ENCODE measurements around the gene FAM13A.

FAM13A gene

DNA sequence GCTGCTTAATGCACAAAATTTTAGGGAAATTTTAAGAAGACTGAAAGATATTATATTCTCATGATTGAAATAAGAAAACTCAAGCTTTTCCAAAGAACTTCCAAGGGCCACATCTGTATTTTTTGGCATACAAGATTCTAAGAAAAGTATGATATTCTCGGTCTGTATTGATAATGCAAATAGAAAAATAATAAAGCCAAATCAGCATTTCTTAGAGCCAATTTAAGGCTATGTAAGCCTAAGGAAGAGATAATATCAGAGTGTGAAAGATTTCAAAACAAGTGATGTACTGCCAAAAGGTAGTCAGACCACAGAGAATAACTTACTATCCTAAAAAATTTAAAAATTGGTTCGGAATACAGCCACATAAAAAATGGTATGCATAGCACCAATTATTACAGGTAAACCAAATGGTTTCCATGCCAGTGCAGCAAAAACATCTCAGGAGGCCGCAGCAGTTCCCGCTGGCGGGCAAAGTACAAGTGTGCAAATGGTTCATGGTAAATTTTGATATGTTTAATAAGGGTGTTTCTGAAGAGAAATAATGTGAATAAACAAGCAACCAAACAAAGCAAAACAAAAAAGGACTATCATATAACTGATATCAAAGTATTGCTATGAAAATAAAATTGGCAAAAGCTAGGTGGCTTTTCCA lies 324.1 kb downstream of the FAM13A start:
- in situ Hi-C loops (cut with MboI; ENCODE audit: low sequenced_read_pairs): no loop called here

GRCh38 chr4:88731381-88731780 lies 325.6 kb downstream of the FAM13A start:
- in situ Hi-C loops (cut with MboI; ENCODE audit: low sequenced_read_pairs): no loop called here

GRCh38 chr4:88730811-88731210 lies 326.2 kb downstream of the FAM13A start:
- in situ Hi-C loops (cut with MboI; ENCODE audit: low sequenced_read_pairs): no loop called here

DNA sequence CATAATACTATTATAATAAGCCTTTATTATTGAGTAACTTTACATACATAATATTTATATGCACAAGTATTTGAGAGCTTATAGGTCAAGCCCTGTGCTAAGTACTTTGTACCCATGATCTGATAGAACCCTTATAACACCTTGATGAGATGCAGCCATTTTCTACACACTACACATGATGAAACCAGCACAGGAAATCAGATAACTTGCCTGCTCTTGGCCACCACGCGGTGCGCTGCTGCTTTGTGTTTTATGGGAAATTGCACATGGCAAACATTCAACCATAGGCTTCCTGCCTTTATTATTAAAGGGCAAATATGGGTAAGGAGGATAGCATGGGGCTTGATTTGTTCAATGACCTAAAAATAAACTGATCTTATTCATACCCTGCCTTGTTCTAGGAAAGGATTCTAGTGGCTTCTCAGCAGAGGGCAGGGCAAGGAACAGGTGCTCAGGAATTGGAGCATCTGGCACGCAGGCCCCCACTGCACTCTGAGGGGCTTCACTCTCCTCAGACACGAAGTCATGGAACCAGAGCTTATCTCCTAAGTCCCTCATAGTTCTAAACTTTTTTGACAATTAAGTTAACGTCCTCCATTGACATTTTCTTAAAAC lies 327.7 kb downstream of the FAM13A start:
- in situ Hi-C loops (cut with MboI; ENCODE audit: low sequenced_read_pairs): no loop called here

DNA sequence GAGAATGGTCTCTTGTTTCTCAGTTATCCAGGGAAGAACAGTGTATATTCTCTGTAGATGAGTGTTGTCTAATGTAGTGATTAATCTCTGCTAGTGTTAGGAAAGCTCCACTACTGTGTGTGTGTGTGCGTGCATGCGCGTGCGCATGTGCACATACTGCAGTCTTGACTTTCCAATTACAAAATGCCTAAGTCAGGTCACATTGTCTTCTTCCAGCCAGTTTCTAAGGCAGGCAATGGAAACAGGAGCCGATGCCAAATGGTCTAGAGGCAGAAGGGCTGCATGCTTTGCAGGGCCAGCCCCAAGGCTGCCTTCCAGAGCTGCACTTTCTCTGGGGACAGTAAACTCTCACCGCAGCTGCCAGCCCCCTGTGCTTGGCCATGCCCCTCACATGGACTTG lies 328.8 kb downstream of the FAM13A start:
- in situ Hi-C loops (cut with MboI; ENCODE audit: low sequenced_read_pairs): no loop called here

DNA sequence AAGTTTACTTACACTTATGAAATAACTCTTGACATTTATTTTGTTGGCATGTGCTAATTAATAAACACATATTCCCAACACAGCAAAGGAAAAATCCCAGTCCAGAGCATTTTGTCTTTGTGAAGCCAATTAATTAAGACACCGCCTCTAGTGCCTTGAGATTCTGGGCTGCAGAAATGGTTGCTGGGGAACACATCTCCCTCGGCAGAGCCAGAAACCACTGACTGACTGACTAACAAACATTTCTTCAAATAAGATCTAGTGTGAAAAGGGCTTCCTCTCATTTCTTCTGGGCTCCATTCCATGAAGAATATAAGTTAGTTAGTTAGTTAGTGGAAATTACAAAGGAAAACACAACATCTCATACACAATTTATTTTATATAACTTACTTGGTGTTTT lies 331.0 kb downstream of the FAM13A start:
- in situ Hi-C loops (cut with MboI; ENCODE audit: low sequenced_read_pairs): no loop called here

- in situ Hi-C loops (cut with MboI; ENCODE audit: low sequenced_read_pairs): no loop called here
Measured at GRCh38 chr4:88725143-88725542, 331.8 kb downstream of the FAM13A start.

GRCh38 chr4:88724406-88724805 lies 332.6 kb downstream of the FAM13A start:
- in situ Hi-C loops (cut with MboI; ENCODE audit: low sequenced_read_pairs): no loop called here

GRCh38 chr4:88722828-88723227 lies 334.2 kb downstream of the FAM13A start:
- in situ Hi-C loops (cut with MboI; ENCODE audit: low sequenced_read_pairs): no loop called here

GRCh38 chr4:88722276-88722780 lies 334.7 kb downstream of the FAM13A start:
- in situ Hi-C loops (cut with MboI; ENCODE audit: low sequenced_read_pairs): no loop called here

DNA sequence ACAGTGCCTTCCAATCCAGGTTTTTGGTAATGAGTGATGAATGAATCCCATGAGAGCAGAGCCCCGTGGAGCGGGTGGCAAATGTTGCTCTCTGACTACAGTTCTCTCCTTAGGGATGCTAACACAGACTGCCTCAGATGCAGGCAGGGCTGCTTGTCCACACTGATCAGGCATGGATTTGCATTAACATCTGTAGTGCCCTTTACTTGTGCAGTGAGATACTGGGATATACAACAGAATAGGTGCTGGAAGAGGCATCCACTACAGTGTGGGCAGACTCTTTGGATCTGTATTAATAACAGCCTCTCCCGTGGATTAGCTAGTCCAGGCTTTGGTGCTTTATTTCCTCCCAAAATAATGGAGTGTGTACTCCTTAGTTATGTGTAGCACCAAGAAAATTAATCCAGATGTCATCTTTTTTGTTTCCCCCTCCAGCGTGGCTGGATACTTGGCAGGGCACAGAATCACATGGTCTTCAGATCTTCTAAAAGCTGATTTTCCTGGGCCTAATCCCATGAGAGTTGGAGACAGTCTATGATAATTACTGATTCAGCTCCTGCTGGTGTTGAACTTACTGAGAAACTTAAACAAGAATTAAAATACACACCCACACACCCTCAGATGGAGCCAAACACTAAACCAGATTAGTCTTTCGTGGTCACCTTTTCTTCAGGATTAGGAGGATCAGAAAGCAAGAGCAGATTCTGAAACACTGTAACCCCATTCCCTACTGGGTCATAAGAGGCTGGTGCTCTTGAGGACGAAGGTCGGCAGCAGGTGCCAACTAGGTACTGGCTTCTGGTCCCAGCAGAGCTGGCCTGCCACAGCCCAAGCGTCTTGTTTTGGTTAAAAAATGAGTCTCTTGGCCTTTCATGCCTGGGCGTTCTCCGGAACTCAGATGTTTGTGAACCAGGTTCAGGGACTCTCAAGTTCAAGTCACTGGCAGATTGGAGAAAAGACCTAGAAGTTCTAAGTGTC lies 336.2 kb downstream of the FAM13A start:
- in situ Hi-C loops (cut with MboI; ENCODE audit: low sequenced_read_pairs): no loop called here

- in situ Hi-C loops (cut with MboI; ENCODE audit: low sequenced_read_pairs): no loop called here
Measured at GRCh38 chr4:88719381-88719780, 337.6 kb downstream of the FAM13A start.

DNA sequence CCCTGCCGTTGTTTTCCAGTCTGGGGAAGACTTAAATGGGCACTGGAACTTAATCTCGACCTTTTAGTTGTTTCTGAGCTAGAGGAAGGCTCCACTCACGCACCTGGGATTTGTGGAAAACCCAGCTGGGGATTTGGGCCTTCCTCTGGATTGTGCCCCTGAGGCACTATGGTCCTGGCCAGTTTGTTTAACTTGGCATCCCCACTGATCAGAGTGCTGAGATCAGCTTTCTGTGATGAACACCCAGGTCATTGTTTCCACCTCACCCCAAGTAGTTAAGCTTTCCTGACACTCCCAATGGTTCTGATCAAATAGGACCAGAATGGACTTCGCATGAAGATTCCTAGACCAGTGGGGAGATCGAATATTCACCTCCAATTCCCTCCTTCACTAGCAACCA lies 338.9 kb downstream of the FAM13A start:
- in situ Hi-C loops (cut with MboI; ENCODE audit: low sequenced_read_pairs): no loop called here

GRCh38 chr4:88713782-88714181 lies 343.2 kb downstream of the FAM13A start:
- in situ Hi-C loops (cut with MboI; ENCODE audit: low sequenced_read_pairs): no loop called here

GRCh38 chr4:88709989-88710388 lies 347.0 kb downstream of the FAM13A start:
- in situ Hi-C loops (cut with MboI; ENCODE audit: low sequenced_read_pairs): no loop called here

DNA sequence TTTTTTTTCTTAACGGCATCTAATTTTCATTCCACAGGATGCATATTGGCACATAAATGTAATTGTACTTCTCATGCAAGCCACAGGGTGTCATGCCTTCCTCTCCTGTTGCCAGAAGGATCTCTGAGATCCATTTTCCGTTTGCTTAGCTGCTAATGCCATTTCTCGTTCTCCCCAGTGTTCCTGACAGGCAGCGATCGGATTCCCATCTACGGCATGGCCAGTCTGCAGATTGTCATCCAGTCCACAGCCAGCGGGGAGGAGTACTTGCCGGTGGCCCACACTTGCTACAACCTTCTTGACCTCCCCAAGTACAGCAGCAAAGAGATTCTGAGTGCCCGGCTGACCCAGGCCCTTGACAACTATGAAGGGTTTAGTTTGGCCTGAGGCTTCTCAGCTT lies 350.4 kb downstream of the FAM13A start:
- in situ Hi-C loops (cut with MboI; ENCODE audit: low sequenced_read_pairs): no loop called here

- in situ Hi-C loops (cut with MboI; ENCODE audit: low sequenced_read_pairs): no loop called here
Measured at GRCh38 chr4:88705805-88706492, 351.0 kb downstream of the FAM13A start.

- in situ Hi-C loops (cut with MboI; ENCODE audit: low sequenced_read_pairs): no loop called here
Measured at GRCh38 chr4:88705223-88705622, 351.8 kb downstream of the FAM13A start.

DNA sequence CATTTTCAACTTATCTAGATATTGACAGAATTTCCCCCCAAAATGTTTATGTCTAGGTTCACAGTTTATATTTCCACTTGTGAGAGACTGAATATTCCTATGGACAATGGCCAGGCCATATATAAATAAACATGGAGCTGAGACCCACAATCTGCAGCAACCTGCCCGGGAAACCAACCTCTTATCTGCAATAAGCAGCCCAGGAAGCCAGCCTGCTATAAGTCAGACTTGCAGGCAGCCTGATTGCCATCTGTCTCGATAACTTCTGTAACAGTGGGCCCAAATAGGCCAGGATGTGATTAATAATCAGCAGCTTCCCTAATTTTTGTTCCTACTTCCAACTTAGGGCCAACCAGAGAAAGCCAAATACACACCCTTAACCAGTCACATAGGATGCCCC lies 354.2 kb downstream of the FAM13A start:
- in situ Hi-C loops (cut with MboI; ENCODE audit: low sequenced_read_pairs): no loop called here

DNA sequence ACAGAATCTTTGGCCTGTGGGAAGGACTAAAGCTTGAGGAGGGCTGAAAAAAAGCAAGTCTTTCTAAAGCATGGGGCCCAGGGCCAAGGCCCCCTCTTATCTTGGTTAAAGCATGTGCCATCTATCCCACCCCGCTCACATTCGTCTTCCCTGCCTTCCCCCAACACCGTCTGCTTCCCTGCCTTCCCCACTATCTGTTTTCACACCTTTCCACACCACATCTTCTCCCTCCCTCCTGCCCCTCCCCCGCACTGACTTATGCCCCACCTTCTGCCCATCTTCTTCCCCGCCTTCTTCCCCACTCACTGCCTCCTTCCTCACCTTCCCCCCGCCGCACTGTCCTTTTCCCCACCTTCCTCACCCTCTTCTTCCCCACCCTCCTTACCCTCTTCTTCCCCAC lies 358.5 kb downstream of the FAM13A start:
- in situ Hi-C loops (cut with MboI; ENCODE audit: low sequenced_read_pairs): no loop called here
